CD4-positive, alpha-beta T cell treated with Interferon alpha-2 for 1 hour (primary cell): Measurements from ENCODE around the gene TBL3.
"Not testable (repeated sequence)": the region's sequence is repeated elsewhere in the genome, so short reads cannot be mapped to it uniquely, and the experiment has no call there.

ENCODE experiments used
- DNase-seq, 2 donors: peaks; one replicate each; pipeline ENCODE4 v3.0.0-alpha.2; 2020 to 2022

Gene TBL3

DNA sequence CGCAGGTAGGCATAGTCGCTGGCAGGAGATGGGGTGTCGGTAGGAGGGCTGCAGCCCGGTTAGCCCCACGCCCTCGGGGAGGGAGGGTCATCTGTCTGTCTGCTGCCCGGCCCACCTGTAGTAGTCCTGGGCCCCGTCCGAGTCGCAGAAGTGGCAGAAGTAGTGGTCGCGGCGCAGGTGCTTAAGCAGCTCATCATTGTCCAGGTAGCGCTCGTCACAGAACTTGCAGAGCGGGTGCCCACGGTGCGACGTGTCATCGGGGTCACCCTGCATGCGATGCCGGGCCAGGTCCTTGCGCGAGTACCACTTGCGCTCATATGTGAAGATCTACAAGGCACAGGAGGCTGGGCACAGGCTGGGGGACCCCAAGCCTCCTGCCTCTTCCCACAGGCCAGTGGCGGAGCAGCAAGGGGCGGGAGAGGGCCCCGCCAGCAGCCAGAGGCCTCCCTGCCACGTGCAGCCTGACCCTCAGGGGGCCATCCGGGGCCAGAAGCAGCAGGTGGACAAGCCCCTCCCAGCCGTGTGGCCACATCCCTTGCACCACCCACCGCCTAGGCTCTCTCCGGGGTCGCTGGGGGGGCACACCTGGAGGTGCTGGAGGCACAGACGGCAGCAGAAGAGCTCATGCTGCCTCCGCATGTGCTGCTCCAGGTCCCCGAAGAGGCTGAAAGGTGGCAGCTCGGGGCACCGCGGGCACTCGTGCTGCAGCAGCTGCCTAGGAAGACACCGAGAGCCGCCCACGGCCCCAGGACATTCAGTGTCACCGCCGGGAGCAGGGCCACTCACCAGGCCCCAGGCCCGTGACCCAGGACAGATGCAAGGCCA lies 30.8 kb downstream of the TBL3 start:
- DNase-seq = no peak

DNA sequence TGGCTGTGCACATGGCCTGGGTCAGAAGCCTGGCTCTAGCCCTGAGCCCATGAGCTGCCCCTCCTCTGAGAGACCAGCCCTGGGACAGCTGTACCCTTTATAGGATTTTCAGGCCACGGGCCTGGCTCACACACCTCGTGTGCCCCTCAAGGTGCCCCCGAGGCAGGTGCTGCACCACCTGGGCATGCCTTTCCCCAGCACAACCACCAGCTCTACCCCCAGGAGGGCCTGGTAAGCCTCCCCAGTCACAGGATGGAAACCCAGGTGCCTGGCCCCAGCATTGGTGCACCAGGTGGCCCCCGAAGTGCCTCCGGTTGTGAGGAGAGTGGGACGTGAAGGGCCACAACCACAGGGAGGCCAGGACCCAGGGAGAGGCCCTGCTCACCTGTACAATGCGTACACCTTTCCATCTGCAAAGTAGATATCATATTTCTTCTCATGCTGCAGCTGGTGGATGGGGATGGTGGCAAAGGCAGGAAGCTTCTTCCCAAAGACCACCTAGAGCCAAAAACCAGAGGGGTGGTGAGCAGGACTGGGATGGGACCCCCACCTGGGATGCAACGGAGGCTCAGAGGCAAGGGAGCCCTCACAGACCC lies 31.5 kb downstream of the TBL3 start:
- DNase-seq = no peak

DNA sequence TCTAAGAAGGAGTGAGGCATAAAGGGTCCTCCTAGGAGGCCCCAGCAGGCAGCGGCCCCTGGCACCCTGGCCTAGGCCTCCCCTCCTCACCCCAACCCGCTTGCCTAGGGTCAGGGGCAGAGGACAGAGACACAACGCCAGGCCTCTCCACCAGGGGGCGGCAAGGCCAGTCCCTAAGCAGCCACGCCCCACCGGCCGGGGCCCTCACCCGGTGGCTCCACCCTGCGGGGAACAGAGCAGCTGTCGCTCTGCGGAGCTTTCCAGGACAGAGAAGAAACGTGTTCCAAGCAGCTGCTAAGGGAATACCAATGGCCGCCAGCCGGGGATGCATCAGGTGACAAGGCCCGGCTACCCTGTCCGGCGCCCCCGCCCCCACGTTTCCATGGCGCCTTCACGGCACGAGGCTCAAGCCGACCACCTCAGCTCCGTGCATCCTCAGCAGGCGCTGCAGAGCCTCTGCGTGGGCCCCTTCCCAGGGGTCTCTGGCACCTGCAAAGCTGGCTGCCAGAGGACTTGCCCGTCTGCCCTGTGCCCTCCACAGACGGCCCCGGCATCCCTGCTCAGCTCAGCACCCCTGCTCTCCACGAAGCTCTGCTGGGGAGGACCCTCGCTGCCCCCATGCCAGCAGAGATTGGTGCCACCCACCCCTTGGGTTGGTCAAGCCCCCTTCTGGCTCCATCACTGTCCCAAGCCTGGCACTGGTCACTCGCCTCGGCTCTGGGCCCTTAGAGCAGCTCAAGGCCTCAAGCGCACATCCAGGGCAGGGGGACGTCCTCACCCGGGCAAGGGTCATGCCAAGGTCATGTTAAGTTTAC lies 32.2 kb downstream of the TBL3 start:
- DNase-seq = peak; percentile 84 to 88

DNA sequence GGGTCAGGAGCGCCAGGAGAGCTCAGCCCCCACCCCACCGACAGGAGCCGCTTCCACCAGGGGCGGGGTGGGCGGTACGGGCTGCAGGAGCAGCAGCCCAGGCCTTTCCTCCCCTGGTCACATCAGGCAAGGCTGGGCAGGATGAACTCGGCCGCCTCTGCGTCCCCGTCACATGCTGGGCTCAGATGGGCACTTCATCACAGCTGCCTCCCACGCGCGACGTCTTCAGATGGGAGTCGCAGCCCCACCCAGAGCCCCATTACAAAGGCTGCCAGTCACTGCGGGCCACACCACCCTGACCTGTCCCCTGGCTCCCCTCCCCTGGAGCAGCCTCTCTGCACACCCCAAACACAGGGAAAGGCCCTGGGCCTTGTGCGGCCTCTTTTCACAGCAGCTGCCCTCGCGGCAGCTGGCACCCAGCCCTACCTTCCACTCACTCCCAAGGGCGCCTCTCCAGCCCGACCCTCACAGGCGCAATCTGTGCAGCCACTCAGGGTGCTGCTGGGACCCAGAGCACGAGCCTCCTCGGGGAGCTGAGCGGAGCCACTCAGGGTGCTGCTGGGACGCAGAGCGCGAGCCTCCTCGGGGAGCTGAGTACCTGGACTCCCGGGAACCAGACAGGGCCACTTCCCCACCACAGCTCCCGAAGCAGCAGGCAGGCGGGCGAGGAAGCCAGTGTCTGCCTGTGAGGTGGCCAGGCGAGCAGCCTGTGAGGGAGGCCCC lies 33.1 kb downstream of the TBL3 start:
- DNase-seq = no peak

DNA sequence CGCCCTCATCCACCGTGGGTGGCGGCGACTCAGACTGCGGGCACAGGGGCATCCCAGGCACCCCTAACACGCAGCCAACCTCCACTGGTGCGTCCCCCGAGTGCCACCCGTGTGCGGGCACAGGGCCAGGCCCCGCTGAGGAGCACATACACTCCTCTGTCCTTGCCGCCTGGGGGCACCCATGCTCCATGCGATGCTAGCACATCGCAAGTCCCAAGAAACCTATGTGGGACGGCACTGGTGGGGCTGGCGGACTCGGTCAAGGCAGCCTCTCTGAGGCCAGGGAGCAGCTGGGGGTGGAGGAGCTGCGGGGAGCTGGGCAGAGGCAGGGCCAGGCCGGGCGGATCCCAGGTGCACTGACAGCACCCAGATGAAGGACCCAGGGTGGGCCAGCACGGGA lies 33.8 kb downstream of the TBL3 start:
- no peak for DNase-seq

DNA sequence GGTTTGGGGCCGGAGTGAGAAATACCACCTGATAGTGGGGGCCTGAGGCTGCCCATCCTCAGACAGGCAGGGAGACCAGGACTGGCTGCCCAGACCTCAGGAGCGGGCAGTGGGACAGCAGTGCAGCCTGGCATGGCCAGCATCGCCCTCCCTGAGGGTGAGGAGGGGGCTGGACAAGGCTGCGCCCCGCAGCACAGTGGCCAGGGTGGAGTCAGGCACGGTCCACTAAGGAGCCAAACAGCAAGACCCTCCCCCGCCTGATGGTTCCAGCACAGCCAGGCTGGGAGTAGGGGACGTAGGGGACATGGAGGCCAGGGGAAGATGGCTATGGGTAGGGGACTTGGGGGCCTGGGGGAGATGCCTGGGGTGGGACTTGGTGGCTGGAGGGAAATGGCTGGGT lies 34.5 kb downstream of the TBL3 start:
- DNase-seq = no peak

DNA sequence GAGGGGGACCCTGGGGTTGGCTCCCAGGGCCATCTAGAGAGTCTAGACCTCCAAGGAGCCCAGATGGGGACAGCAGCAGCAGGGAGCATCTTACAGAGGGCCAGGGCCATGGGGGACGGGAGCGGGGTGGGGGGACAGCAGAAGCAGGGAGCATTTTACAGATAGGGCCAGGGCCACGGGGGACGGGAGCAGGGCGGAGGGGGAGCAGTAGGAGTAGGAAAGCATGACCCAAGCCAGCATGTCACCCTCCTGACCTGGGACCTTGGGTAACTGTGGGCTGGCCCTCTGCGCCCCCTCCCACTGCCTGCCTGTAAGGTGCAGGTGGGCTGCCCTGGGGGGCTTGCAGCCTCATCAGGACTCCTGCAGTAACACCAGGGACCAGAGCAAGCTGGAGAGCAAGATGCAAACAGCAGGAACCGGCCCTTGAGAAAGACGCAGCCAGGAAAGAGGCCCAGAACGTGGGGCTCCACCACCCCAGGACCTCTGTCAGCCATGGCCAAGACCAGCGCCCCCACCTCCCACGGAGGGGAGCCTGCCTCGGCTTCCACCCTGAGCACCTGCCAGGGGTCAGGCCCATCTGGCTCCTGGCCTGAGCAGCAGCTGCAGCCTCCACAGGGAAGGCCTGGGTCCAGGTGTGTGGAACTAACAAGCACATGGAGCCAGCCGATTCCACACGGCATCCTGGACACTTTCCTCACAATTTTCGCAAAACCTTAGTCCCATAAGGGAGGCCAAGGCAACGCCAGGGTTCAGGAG lies 35.4 kb downstream of the TBL3 start:
- no peak for DNase-seq

DNA sequence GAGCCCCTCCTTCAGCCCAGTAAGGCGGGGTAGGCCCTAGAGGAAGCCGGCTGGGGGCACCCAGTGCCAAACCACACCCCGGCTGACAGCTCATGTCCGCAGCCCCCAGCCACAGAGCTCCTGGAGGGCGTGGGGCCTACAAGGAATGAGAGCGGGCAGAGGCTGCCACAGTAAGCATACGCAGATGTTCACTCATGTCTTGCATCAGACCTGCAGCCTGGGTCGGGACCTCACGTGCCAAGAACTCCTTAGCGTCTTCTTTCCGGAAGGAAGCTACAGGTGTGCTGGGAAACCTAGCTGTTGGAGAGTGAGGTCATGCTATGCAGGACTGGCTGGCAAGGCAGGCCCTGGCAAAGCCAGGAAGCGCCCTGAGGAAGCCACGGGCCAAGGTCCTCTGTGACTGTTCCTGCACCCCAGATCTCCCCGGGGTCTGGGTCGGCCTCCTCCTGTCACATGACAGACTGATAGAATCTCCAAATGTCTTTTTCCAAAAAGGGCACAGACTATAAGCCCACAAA lies 36.2 kb downstream of the TBL3 start:
- DNase-seq = peak in 1 of 2 donors; percentile 26

DNA sequence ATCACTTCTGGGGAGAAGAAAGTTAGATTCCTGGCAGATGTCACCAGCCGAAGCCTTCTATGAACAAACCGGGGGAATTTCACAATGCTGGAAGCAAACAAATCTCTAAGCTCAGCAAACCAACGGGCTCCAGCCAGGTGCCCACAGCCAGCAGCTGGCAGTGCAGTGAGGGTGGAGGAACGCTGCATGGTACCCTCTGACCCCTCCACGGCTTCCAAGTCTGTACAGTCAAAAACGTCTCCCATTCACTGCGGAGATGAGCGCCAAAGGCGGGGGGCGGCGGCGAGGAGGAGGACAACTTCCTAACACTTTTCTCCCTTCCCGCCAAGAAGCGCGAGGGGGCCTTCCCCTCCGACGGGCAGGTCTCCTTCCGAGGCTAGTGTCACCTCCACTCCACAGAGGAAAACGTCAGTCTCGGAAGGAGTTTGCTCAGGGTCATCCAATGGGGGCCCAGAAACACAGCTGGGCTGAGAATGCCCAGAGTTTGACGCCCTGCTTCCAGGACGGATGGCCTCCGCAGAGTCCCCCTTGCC lies 36.8 kb downstream of the TBL3 start:
- peak in 1 of 2 donors; percentile 33 for DNase-seq

DNA sequence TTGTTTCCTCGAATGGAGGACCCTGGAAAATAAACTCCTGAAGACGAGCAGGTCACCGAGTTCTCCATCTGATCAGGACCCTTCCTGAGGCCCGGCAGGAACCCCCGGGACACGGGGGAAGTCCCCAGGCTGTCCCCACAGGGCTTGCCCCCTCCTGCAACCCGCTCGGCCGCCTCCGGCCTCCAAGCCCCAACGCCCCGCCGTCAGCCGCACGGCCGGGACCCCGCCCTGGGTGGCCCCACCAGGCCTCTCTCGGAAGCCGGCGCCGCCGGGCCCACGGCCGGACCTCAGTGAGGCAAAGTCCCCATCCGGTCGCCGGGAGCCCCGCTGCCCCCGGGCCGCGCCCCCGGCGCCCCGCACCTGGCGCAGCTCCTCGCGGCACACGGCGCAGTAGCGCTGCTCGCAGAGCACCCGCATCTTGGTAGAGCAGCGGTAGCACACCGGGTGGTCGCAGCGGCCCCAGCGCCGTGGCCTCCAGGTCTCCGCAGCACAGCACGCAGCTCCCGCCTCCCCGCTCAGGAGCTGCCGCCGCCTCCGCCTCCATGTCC lies 37.4 kb downstream of the TBL3 start:
- no peak for DNase-seq

DNA sequence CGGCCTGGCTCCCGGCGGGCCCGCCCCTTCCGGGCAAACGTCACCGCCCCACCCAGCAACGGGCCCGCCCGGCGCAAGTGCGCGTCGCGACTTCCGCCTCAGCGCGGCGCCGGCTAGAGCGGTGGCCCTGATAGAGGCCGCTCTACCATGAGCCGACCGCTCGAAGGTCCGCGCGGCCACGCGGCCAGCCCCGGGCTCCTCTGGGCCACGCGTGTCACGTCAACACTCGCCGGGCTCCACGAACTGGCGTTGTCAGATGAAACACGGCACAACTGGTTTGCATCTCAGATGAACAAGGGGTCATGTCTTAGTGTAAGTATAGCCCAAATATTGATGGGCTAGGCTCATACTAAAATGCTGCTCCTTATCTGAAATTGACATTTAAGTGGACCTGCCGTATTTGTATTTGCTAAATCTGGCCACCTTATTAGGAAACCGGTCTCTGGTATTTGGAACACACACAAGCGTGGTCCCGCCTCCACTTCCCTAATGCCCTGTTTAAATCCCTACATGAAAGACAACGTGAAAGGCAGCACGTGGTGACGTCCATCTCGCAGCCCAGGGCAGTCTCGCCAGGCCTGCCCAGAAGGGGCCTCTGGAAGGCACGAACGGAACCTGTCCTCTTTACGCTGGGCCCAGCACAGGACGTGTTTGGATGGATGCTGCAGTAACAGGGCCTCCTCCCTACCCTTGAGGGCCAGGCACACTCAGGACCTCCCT lies 38.1 kb downstream of the TBL3 start, which contains the start of gene ZNF598:
ZNF598 (minus strand) TSS at position 31 of the 720 bp plus-strand sequence.
- DNase-seq = peak; percentile 79 to 85

DNA sequence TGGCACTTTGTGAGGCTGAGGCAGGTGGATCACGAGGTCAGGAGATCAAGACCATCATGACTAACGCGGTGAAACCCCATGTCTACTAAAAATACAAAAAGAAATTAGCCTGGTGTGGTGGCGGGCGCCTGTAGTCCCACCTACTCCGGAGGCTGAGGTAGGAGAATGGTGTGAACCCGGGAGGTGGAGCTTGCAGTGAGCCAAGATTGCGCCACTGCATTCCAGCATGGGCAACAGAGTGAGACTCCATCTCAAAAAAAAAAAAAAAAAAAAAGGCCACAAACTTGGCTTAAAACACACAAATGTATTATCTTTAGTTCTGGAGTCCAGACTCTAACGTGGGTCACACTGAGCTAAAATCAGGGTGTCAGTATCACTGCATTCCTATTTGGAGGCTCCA lies 39.9 kb downstream of the TBL3 start:
- DNase-seq = not testable (repeated sequence)

DNA sequence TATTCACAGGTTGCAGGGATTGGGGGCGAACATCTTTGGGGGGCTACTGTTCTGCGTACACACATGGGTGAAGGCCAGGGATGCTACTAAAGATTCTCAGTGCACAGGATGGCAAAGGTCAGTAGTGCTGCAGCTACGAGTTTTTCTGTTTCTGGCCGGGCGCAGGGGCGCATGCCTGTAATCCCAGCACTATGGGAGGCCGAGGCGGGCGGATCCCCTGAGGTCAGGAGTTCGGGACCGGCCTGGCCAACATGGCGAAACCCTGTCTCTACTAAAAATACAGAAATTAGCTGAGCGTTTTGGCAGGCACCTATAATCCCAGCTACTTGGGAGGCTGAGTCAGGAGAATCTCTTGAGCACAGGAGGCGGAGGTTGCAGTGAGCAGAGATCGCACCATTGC lies 41.7 kb downstream of the TBL3 start:
- DNase-seq = no peak

DNA sequence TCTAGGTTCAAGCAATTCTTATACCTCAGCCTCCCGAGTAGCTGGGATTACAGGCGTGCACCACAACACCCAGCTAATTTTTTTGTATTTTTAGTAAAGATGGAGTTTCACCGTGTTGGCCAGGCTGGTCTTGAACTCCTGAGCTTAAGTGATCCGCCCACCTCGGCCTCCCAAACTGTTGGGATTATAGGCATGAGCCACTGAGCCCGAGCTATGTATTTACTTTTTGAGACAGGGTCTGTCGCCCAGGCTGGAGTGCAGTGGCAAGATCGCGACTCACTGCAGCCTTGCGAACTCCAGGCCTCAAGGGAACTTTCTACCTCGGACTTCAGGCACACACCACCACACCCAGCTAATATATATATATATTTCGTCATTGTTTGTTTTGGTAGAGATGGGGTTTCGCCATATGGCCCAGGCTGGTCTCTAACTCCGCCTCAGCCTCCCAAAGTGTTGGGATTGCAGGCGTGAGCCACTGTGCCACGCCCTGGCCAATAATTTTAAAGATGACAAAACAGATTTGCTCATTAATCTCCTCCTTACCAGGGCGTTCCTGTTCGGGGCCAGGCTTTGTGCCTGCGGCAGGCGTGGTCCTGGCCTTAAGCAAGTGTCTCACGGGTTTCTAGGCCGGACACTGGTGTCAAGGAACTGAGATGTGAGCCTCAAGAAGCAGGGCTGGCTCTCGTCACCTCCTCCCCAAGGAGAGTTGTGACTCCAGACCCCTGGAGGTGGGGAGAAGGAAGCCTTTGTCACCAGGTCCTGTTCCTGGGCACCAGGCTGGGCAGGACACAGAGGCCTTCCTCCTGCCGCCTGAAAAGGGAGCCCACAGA lies 43.5 kb downstream of the TBL3 start:
- DNase-seq = peak in 1 of 2 donors; percentile 26

DNA sequence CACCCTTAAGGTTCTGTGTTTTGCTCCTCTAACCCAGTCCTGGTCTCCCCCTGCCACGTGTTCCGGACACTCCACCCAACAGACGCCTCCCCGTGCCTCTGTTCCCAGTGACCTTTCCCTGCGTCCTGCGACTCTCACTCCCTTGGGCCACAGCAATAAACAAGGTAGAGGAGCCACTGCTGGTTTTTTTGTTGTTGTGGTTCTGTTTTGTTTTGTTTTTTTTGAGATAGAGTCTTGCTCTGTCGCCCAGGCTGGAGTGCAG lies 44.0 kb downstream of the TBL3 start:
- no peak for DNase-seq

DNA sequence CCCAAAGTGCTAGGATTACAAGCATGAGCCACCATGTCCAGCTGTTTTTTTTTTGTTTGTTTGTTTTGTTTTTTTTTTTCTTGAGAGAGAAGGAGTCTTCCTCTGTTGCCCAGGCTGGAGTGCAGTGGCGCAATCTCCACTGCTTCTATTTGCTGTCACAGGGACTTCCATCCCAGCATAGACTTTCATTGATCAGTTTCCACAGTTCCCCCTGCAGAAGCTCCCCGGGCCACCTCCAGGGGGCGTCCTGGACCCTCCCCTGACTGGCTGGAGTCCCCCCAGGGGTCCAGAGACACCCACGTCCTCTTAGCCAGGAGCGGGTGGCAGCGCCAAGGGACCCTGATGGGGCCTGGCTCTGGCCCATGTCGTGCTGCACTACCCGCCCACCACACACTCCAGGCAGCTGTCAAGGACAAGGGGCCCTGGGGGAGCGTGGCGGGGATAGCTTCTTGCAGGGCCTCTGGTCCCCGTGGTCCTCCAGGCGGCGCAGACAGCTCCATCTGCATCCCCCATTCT lies 44.6 kb downstream of the TBL3 start:
- no peak for DNase-seq

DNA sequence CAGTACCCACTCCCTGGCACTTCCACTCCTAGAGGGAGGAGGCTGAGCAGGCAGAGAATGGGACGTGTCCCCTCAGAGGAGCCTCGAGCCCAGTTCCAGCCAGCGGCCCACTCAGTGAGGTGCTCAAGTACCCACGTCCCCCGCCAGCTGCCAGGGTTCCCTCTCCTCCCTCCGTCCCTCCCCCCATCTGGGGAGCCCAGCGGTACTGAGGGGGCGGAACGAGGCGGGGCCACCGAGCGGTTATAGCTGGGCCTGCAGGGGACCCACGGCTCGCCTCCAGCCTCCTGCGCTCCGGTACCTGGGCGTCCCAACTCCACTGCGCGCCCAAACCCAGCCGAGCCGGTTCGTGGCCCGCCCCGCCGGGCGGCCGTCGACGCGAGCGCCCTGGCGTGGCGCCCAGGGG lies 47.7 kb downstream of the TBL3 start, which contains the start of gene NPW:
NPW (plus strand) TSS at position 268 of the 403 bp plus-strand sequence.
- DNase-seq = no peak

DNA sequence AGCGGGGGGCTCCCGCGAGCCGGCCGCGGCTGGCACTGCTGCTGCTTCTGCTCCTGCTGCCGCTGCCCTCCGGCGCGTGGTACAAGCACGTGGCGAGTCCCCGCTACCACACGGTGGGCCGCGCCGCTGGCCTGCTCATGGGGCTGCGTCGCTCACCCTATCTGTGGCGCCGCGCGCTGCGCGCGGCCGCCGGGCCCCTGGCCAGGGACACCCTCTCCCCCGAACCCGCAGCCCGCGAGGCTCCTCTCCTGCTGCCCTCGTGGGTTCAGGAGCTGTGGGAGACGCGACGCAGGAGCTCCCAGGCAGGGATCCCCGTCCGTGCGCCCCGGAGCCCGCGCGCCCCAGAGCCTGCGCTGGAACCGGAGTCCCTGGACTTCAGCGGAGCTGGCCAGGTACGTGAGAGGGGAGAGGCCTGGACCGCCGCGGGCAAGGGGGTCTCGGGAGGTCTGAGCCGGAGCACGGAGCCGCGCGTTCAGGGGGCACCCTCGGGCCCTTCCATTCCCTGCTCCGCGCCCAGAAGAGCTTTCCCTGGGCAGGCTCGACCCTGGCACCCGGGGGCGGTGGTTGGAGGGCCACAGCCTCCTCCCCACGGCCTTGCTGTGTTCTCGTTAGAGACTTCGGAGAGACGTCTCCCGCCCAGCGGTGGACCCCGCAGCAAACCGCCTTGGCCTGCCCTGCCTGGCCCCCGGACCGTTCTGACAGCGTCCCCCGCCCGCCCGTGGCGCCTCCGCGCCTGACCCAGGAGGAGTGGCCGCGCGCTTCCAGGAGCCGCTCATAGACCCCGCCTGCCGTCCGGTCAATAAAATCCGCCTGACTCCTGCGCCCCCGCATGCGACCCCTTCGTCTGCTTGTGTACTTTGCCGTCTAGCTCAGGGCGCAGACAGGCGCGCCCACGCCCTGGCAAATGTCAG lies 48.3 kb downstream of the TBL3 start:
- no peak for DNase-seq

DNA sequence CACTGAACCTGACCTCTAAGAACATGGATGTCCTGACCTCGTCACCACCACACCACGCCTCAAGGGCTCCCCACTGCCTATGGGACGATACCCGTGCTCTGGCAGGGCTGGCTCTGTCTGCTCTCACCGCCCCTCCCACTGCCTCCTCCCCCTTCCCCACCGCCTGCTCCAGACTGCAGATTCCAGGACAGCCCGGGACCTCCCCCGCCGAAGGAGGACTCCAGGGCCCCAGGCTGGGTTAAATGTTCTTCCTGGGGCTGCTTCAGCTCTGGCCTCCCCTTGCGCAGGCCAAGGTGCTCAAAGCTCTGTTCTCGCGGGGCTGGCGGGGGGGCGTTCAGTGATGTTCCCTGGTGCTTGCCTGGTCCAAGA lies 50.9 kb downstream of the TBL3 start:
- no peak for DNase-seq
